ENCODE data around the gene SLCO6A1.

SLCO6A1 gene

GRCh38 chr5:102450313-102450990 is 48.3 kb downstream of the SLCO6A1 start:
- DNase-seq, result peak; percentile 41

- DNase-seq, result no peak
Observed at GRCh38 chr5:102433473-102433872, 65.3 kb downstream of the SLCO6A1 start.

- DNase-seq, result peak; percentile 1
Observed at GRCh38 chr5:102421647-102422046, 77.2 kb downstream of the SLCO6A1 start.

GRCh38 chr5:102418531-102418930 is 80.3 kb downstream of the SLCO6A1 start:
- DNase-seq, result no peak

- DNase-seq, result no peak
Observed at GRCh38 chr5:102414448-102414847, 84.4 kb downstream of the SLCO6A1 start.

- DNase-seq, result no peak
Observed at GRCh38 chr5:102388235-102388634, 110.6 kb downstream of the SLCO6A1 start.

- DNase-seq, result no peak
Observed at GRCh38 chr5:102385365-102385764, 113.4 kb downstream of the SLCO6A1 start.

- no peak for DNase-seq
Observed at GRCh38 chr5:102380174-102380573, 118.6 kb downstream of the SLCO6A1 start.

- no peak for DNase-seq
Observed at GRCh38 chr5:102375876-102376275, 122.9 kb downstream of the SLCO6A1 start.

- DNase-seq, result no peak
Observed at GRCh38 chr5:102375272-102375671, 123.5 kb downstream of the SLCO6A1 start.

- no peak for DNase-seq
Observed at GRCh38 chr5:102368392-102368791, 130.4 kb downstream of the SLCO6A1 start.

- DNase-seq, result no peak
Observed at GRCh38 chr5:102341681-102342288, 157.0 kb downstream of the SLCO6A1 start.

GRCh38 chr5:102324714-102325113 is 174.1 kb downstream of the SLCO6A1 start:
- DNase-seq, result no peak

All from EL (cell line).